Fibroblast of pulmonary artery (primary cell): ENCODE data around the gene GPR17.
A peak's percentile ranks its signal among the peaks of the same experiment; 100 is the strongest.

Source experiments
- DNase-seq: peaks from one replicate; pipeline ENCODE4 v3.0.0-alpha.2; 2010; ENCODE audit warnings: low read depth
- H3K4me3 ChIP-seq: replicated peaks from 2 replicates; pipeline ENCODE4 v1.5.1; 2011; ENCODE audit warnings: low read depth, mild to moderate bottlenecking, control low read depth, low read length, moderate library complexity
- CTCF ChIP-seq: IDR thresholded peaks from 2 replicates; pipeline ENCODE4 v1.5.1; 2011; ENCODE audit warnings: mild to moderate bottlenecking, control low read depth, low read length, inconsistent platforms; ENCODE audit errors: missing control alignments

Gene GPR17

GRCh38 chr2:127649684-127650040, 3.7 kb downstream of the GPR17 start:
- peak; percentile 91 for TF ChIP-seq CTCF
- H3K4me3 ChIP-seq, result no peak overlapping the region
- DNase-seq, result peak; percentile 88

GRCh38 chr2:127650041-127650784, 4.3 kb downstream of the GPR17 start:
- no peak for DNase-seq
- no peak for TF ChIP-seq CTCF
- H3K4me3 ChIP-seq, result no peak overlapping the region

- no peak for TF ChIP-seq CTCF
These were observed 4.9 kb downstream of the GPR17 start for GRCh38 chr2:127650785-127651380.

GRCh38 chr2:127651381-127651809, 5.4 kb downstream of the GPR17 start:
- no peak for TF ChIP-seq CTCF
- H3K4me3 ChIP-seq, result no peak overlapping the region
- no peak for DNase-seq

More at GRCh38 chr2:127650785-127651380, 4.9 kb downstream of the GPR17 start:
- no peak for DNase-seq
- H3K4me3 ChIP-seq, result no peak overlapping the region

GRCh38 chr2:127651971-127652550, 6.1 kb downstream of the GPR17 start:
- no peak for TF ChIP-seq CTCF
- peak; percentile 52 for DNase-seq
- H3K4me3 ChIP-seq, result no peak overlapping the region

- no peak for TF ChIP-seq CTCF
- no peak overlapping the region for H3K4me3 ChIP-seq
These were observed 6.9 kb downstream of the GPR17 start for GRCh38 chr2:127652786-127653357.

More at GRCh38 chr2:127652786-127653357, 6.9 kb downstream of the GPR17 start:
- no peak for DNase-seq
